Nephron progenitor cell (in vitro differentiated cells): Measurements from ENCODE around the gene PLEK2.
"Not testable (repeated sequence)": the region's sequence is repeated elsewhere in the genome, so short reads cannot be mapped to it uniquely, and the experiment has no call there.

ENCODE experiments used
- DNase-seq: peaks from one replicate; pipeline ENCODE4 v3.0.0; 2021
- H3K27ac Mint-ChIP-seq: 2 replicates; pipeline ENCODE4 v1.8.0; 2021; ENCODE audit warnings: mild to moderate bottlenecking, moderate library complexity, mixed read lengths
- H3K27me3 Mint-ChIP-seq: 2 replicates; pipeline ENCODE4 v1.8.0; 2021; ENCODE audit warnings: mild to moderate bottlenecking, low read depth, mixed read lengths; ENCODE audit not compliant: poor library complexity
- H3K36me3 Mint-ChIP-seq: 2 replicates; pipeline ENCODE4 v1.8.0; 2021; ENCODE audit warnings: low read depth, mixed read lengths
- H3K4me1 Mint-ChIP-seq: 2 replicates; pipeline ENCODE4 v1.8.0; 2021; ENCODE audit warnings: mixed read lengths
- H3K4me3 Mint-ChIP-seq: 2 replicates; pipeline ENCODE4 v1.8.0; 2021; ENCODE audit warnings: mild to moderate bottlenecking, moderate library complexity, mixed read lengths
- H3K9me3 Mint-ChIP-seq: 2 replicates; pipeline ENCODE4 v1.8.0; 2021; ENCODE audit warnings: mild to moderate bottlenecking, moderate library complexity, mixed read lengths
- TF ChIP-seq, protein P1 (sequence below): fragments of 200-600 bp; sonication (generic); IDR thresholded peaks from 2 replicates; pipeline ENCODE4 v1.5.0; 2021; ENCODE audit warnings: antibody characterized with exemption

The PLEK2 gene

GRCh38 chr14:67453575-67454300 lies 41.8 kb upstream of the PLEK2 start:
- no peak for DNase-seq
- Mint-ChIP-seq H3K4me1 (peaks cover 13% of the 10 kb centered on the region), H3K27me3 (peaks cover 8% of the 10 kb centered on the region), H3K4me3 (no peak overlapping the region), H3K27ac (no peak overlapping the region), H3K9me3 (peaks cover 18% of the 10 kb centered on the region), H3K36me3 (peaks cover 4% of the 10 kb centered on the region)
- TF ChIP-seq, protein P1, sequence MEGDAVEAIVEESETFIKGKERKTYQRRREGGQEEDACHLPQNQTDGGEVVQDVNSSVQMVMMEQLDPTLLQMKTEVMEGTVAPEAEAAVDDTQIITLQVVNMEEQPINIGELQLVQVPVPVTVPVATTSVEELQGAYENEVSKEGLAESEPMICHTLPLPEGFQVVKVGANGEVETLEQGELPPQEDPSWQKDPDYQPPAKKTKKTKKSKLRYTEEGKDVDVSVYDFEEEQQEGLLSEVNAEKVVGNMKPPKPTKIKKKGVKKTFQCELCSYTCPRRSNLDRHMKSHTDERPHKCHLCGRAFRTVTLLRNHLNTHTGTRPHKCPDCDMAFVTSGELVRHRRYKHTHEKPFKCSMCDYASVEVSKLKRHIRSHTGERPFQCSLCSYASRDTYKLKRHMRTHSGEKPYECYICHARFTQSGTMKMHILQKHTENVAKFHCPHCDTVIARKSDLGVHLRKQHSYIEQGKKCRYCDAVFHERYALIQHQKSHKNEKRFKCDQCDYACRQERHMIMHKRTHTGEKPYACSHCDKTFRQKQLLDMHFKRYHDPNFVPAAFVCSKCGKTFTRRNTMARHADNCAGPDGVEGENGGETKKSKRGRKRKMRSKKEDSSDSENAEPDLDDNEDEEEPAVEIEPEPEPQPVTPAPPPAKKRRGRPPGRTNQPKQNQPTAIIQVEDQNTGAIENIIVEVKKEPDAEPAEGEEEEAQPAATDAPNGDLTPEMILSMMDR = no peak

DNA sequence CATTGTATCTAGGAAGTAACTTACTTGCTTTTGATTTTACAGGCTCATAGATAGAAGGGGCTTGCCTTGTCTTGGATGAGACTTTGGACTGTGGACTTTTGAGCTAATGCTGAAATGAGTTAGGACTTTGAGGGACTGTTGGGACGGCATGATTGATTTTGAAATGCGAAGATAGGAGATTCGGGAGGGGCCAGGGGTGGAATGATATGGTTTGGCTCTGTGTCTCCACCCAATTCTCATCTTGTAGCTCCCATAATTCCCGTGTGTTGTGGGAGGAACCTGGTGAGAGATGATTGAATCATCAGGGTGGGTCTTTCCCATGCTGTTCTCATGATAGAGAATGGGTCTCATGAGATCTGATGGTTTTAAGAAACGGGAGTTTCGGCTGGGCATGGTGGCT lies 39.7 kb upstream of the PLEK2 start:
- DNase-seq, H3K27ac Mint-ChIP-seq, H3K4me3 Mint-ChIP-seq, H3K36me3 Mint-ChIP-seq, H3K4me1 Mint-ChIP-seq: not testable (repeated sequence)
- peaks cover 19% of the 10 kb centered on the region for H3K9me3 Mint-ChIP-seq
- H3K27me3 Mint-ChIP-seq = peaks cover 12% of the 10 kb centered on the region

DNA sequence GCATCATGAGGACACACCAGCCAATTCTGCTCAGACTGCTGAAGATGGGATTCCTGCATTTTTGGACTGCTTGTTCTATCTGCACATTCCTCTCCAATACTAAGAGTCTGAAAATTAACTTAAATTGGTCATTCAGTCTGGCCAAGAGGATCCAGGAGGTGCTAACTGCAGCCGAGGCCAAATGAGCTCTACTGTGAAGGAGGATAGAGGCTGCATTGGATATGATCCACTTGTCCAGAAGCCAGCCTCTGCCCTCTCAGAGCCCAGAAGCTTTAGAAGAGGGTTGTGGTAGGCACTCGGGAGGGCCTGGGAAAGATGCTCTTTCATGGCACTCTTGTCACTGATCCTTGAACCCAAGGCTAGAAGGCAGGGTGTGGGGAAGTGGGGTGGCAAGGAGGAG lies 37.1 kb upstream of the PLEK2 start:
- Mint-ChIP-seq H3K4me3 (no peak overlapping the region), H3K4me1 (peaks cover 14% of the 10 kb centered on the region), H3K9me3 (peaks cover 19% of the 10 kb centered on the region), H3K27me3 (peaks cover 8% of the 10 kb centered on the region), H3K27ac (no peak overlapping the region), H3K36me3 (peaks cover 4% of the 10 kb centered on the region)
- DNase-seq = no peak
- TF ChIP-seq, protein P1 = no peak

- H3K27me3 Mint-ChIP-seq = peaks cover 12% of the 10 kb centered on the region
- H3K9me3 Mint-ChIP-seq = peaks cover 19% of the 10 kb centered on the region
- no peak for DNase-seq
- H3K36me3 Mint-ChIP-seq = peaks cover 4% of the 10 kb centered on the region
- TF ChIP-seq, protein P1 = no peak
- H3K4me3 Mint-ChIP-seq = no peak overlapping the region
- no peak overlapping the region for H3K27ac Mint-ChIP-seq
- peaks cover 14% of the 10 kb centered on the region for H3K4me1 Mint-ChIP-seq
These were observed 35.0 kb upstream of the PLEK2 start for GRCh38 chr14:67447033-67447381.

GRCh38 chr14:67446371-67447032 lies 34.5 kb upstream of the PLEK2 start:
- H3K9me3 Mint-ChIP-seq = peaks cover 19% of the 10 kb centered on the region
- peaks cover 8% of the 10 kb centered on the region for H3K27me3 Mint-ChIP-seq
- H3K4me1 Mint-ChIP-seq = peaks cover 14% of the 10 kb centered on the region
- no peak for DNase-seq
- peaks cover 4% of the 10 kb centered on the region for H3K36me3 Mint-ChIP-seq
- TF ChIP-seq, protein P1 = no peak
- H3K4me3 Mint-ChIP-seq = no peak overlapping the region
- peak overlapping the region; percentile 75 for H3K27ac Mint-ChIP-seq

GRCh38 chr14:67444395-67444794 lies 32.4 kb upstream of the PLEK2 start:
- H3K4me3 Mint-ChIP-seq = no peak overlapping the region
- H3K27ac Mint-ChIP-seq = no peak overlapping the region
- H3K9me3 Mint-ChIP-seq = peaks cover 3% of the 10 kb centered on the region
- H3K4me1 Mint-ChIP-seq = peaks cover 14% of the 10 kb centered on the region
- no peak for DNase-seq
- H3K27me3 Mint-ChIP-seq = peaks cover 12% of the 10 kb centered on the region
- TF ChIP-seq, protein P1 = no peak
- no peaks in the 10 kb centered on the region for H3K36me3 Mint-ChIP-seq
